GM12891 (cell line): ENCODE data around the gene CARM1.

ENCODE experiments used
- PAX5 ChIP-seq: IDR thresholded peaks from 2 replicates; pipeline ENCODE4 v1.6.1; 2011; ENCODE audit warnings: low read length, moderate library complexity, mild to moderate bottlenecking; ENCODE audit not compliant: insufficient read depth, severe bottlenecking
- POLR2A ChIP-seq: IDR thresholded peaks from 2 replicates; pipeline ENCODE4 v1.6.1; 2011; ENCODE audit warnings: low read depth, low read length, control low read depth
- POLR2AphosphoS5 ChIP-seq: IDR thresholded peaks from 2 replicates; pipeline ENCODE4 v1.6.1; 2011; ENCODE audit warnings: low read depth, low read length, control low read depth
- POU2F2 ChIP-seq: IDR thresholded peaks from 2 replicates; pipeline ENCODE4 v1.6.1; 2011; ENCODE audit warnings: low read depth, mild to moderate bottlenecking, control low read depth, low read length, moderate library complexity
- SPI1 ChIP-seq: IDR thresholded peaks from 2 replicates; pipeline ENCODE4 v1.6.1; 2011; ENCODE audit warnings: low read depth, low read length, control low read depth
- TAF1 ChIP-seq: IDR thresholded peaks from 2 replicates; pipeline ENCODE4 v1.6.1; 2011; ENCODE audit warnings: low read depth, low read length, control low read depth

- no peak for TF ChIP-seq POLR2AphosphoS5
- TF ChIP-seq TAF1: no peak
- no peak for TF ChIP-seq POLR2A
- TF ChIP-seq SPI1: no peak
- no peak for TF ChIP-seq POU2F2
- TF ChIP-seq PAX5: no peak
These were observed 51.3 kb downstream of the CARM1 start for GRCh38 chr19:10922638-10923014.
